GM21825 (cell line): Measurements from ENCODE around the gene TBX3.

Source experiments
- ATAC-seq: cut with Tn5 transposase; IDR thresholded peaks from one replicate; pipeline ENCODE4 v1.9.1; 2021; ENCODE audit warnings: mild to moderate bottlenecking, moderate library complexity; ENCODE audit not compliant: unreplicated experiment

Gene TBX3

GRCh38 chr12:114683709-114684097 is 272 bp downstream of the TBX3 start:
- ATAC-seq = no peak

DNA sequence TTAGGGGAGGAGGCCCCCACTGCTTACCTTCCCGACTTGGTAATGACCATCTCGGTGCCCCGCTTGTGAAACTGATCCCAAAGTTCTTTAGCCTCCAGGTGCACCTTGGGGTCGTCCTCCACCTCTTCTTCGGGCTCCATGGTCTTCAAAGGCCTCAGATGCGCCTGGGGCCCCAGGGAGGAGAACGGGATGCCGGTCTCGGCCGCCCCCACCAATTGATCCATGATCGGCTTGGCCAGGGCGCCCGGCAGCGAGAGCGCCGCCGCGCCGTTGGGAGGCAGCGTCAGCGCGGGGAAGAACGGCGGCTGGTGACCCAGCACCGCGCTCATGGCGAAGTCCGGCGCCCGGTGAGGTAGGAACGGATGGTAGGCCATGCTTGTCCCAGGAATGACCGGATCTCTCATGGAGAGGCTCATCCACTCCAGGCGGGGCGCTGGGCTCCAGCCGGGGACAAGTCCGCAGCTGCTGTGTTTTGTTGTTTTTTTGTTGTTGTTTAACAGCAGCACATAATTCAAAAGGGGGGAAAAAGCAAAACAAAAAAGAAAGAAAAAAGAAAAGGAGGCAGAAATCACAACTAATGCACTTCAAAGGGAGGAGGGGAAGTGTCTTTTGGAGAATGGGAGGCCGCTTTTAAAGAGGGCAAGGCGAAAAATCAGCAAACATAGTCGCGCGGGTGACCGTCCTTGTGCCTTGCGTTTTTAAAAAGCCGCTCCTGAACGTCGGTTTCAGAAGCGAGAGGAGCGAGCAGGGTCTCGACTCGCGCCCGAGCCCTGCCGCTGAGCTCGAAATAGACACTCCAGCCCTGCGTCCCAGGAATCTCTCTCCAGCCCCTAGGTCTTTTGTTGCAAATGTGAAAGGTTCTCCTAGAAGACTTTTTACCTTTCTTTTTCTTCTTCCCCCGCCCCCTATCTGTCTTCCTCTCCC is 928 bp downstream of the TBX3 start:
- ATAC-seq = no peak

DNA sequence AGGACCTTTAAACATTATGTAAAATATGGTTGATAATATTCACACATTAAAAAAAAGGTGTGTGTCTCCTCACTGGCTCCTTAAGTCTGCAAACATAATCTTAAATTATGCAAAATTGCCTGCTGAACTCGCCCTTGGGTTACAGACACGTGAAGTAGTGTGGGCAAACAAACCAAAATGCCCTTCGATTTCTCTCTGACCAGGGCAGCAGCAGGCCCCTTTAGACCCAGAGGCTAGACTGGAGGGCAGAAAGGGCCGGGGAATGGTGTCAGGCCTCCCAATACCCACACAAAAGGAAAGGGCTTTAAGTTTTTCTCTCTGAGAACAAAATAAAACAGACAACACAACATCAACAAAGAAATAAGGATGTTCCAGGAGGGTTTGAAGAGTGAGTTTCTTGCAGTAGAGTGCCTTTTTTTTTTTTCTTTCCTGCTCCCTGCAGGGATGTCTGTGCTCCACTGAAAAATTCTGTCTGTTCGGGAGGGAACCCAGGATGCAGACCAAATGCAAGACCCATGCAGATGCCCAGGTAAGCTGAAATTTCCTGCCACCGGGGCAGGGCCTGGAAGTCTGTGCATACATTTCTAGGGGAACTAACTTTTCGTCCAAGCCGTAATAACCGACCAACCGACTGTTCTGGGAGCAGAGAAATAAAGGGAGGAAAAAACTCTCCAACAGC is 1.7 kb downstream of the TBX3 start:
- no peak for ATAC-seq

DNA sequence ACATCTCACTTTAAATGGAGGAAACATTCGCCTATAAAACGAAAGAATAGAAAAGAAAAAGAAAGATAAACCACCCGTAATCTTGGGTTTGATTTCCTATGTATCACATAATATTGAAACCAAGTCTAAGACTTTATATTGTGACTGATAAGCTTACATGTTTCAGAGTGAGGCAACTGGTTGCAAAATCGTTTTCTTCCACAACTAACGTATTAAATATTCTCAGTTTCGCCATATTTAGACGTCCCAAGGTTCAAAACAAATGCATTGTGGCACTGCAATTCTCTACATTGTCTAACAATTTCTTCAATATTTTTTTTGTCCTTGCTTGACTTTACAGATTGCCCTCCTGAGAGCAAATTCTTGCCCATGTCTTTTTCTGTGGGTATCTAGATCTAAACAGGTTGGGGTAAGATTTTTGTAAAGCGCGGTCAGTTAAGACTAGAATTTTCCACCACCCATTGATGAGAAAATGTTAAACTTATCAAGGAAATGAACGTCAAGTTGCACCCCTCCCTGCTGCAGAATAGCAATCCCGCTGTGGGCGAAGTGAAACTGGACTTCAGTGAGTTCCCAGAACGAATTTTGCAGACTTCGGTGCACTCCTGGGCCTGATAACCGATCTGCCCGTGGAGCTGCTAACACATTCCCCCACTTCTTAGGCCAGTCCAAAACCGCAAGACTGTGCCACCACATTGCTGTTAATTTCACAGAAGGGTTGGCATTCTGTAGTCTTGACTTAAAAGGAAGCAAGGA is 2.7 kb downstream of the TBX3 start:
- ATAC-seq = no peak

GRCh38 chr12:114680604-114681069 is 3.3 kb downstream of the TBX3 start:
- no peak for ATAC-seq

DNA sequence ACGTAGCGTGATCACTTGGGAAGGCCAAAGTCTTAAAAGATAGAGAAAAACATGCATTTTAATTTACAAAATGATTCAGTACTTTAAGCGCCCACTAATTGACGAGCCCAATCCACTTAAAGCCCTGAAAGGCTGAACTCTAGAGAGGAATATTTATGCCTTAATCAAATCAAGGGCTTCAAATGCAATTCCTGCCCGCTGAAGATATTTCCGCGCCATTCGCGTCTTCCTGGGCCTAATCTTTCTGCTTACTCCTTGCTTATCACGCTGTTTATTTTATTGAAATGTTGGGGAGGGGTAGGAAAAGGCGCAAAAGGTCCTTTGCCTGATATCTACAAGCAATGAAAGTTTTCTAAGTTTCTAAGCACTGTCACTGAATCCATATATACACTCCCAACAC is 4.0 kb downstream of the TBX3 start:
- no peak for ATAC-seq

DNA sequence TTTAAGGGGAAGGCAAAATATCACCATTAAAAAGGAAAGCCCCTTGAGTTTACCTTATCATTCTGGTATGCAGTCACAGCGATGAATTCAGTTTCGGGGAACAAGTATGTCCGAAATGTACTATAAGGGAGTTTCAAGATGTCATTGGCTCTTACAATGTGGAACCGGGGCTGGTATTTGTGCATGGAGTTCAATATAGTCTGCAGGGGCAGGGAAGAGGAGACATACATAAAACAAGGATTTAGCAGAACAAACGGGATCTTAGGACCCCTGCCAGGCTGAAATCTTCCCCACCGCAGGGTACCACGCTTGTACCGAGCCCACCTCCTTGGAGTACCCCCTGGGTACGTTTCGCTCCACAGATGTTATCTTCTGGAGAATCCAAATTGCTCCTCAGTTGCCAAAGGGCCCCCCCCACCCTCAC is 4.5 kb downstream of the TBX3 start:
- no peak for ATAC-seq

DNA sequence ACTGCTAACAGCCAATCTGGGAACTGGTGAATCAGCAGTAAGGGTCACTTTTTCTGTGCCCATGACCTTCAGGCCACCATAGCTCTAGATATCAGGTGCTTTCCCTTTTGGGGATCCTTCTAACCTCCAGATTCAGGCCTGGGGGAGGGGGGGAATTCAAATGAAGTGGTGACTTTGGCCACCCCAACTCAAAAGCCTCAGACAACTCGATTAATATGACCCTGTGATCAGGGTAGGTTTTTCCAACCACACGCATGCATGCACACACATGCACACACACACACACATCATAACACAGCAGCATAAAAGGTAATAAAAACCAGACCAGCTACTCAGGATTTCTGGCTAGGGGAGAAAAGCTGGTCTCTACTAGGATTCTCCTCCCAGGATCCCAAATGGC is 5.3 kb downstream of the TBX3 start:
- no peak for ATAC-seq

GRCh38 chr12:114678028-114678427 is 5.9 kb downstream of the TBX3 start:
- no peak for ATAC-seq

- no peak for ATAC-seq
Observed at GRCh38 chr12:114676142-114676741, 7.7 kb downstream of the TBX3 start.

DNA sequence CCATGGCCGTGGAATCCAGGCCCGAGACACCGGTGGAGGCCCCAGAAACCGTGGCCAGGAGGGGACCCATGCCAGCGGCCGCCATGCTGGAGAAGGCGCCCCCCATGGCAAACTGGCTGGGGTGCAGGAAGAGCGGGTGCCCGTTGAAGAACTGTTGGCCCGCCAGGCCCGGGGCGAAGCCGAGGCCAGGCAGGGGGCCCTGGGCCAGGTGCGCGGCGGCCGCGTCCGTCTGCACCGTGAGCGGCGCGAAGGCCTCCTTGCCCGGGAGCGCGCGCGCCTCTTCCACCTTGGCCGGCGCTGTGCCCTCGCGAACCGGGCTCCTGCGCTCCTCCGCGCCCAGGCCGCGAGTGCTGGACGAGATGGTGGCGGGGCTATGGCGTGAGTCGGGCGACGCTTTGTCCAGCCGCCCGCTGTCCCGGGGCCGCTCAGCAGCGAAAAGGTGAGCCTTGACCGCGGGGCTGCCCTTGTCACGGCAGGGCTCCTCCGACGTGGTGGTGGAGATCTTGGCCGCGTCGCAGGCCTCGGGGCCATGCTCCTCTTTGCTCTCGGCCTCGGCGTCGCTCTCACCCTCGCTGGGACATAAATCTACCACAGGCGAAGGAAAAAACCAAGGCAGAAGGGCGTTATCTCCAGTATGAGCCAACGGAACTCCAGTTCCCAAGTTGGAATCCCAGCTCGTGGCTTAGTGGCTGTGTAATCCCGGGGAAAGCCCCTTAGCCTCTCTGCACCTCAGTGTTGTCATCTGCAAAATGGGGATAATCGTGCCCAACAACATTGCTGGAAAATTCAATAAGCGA is 9.5 kb downstream of the TBX3 start:
- ATAC-seq = no peak

DNA sequence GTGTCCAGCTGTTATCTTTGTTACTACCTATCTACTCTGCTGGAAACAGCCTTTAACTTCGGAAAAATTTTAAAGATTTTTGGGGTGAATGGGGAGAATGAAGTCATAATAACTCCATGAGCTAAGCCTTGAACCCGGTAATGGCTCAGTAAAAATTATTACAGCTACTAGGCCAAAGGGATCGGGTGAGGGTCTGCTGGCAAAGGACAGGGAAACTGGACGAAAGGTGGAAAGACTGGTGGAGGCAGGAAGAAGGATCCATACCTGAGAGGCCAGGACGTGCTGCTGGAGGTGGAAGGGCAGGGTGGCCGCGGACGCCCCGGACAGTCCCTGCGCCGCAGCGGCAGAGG is 10.1 kb downstream of the TBX3 start:
- no peak for ATAC-seq

DNA sequence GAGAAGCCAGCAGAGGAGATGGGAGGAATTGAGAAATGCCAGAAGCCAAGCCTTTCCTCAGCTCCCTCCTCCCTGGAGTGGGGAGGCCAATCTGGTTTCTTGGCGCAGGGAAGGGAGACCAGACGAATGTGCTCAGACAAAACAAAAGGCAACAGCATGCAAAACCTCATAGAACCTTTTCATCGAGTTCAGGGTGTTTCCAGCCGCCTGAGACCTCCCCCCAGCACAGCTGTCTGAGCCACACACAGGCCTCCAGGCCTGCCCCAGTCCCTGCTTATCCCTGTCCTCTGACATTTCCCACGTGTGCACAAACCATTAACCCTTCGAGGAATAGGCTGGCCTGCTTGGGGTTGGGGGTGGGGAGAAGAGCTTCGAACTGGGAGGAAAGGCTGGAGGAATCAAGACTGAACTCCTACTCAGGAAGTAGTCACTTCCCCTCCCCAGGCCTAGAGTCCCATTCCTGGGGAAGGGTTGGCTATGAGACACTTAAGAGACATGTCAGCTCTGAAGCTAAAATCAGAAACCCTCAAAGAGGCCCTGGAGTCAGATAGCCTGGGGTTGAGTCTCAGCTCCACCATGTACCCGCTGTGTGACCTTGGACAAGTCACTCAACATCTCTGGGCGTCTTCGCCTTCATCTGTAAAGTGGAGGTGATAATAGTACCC is 10.7 kb downstream of the TBX3 start:
- no peak for ATAC-seq

GRCh38 chr12:114672817-114673168 is 11.2 kb downstream of the TBX3 start:
- no peak for ATAC-seq

GRCh38 chr12:114671443-114672411 is 12.2 kb downstream of the TBX3 start:
- ATAC-seq = no peak

DNA sequence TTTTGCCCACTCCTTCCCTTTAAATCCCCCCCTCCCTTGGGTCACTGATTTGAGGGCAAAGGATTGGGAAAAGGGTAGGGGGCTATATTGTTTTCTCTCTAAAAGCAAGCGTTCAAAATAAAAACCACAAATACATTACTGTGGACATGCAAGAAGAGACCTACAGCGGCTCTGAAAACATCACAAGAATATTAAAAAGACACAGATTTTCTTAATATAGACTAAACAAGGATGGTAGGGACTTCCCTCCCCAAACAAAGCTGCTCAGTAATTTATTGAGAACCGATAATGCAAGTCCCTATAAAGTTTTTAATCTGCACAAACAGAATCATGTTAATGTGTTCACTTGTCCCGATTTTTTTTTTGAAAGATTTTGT is 12.9 kb downstream of the TBX3 start:
- ATAC-seq = no peak

DNA sequence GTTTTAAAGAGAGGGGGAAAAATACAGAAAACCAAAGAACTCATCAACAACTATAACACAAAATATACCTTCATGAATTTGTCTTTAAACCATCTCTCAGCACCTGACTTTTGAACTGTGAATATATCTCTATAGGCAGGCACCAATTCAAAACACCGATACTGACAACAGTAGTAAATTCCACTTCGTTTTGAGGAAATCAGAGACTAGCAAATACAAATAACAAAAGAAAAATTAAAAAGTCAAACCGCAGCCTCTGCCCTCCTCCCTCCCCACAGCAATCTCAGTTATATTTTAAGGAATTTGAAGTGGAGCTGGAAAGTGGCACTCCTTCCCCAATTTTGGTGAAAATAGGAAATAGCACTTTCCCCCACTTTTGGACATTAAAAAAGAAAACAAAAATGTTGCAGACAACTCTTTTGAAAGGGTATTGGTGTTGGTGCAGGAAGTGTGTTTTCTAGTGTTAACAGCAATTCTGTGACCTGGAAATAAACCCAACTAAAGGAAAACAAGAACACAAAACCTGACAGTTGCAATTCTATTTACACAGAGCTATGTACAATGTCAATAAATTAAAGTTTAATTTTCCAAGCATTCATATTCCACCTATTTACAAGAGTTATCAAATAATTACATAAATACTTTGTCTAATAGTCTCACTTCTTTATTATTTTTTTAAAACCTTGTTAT is 13.5 kb downstream of the TBX3 start:
- ATAC-seq = no peak
